GM15510 (cell line): ENCODE results near the gene STXBP3.

Source experiments
- POLR2A ChIP-seq: IDR thresholded peaks from 3 replicates; pipeline ENCODE4 v1.6.1; 2011; ENCODE audit warnings: borderline replicate concordance; ENCODE audit not compliant: insufficient read length; ENCODE audit errors: extremely low read depth

Gene STXBP3

DNA sequence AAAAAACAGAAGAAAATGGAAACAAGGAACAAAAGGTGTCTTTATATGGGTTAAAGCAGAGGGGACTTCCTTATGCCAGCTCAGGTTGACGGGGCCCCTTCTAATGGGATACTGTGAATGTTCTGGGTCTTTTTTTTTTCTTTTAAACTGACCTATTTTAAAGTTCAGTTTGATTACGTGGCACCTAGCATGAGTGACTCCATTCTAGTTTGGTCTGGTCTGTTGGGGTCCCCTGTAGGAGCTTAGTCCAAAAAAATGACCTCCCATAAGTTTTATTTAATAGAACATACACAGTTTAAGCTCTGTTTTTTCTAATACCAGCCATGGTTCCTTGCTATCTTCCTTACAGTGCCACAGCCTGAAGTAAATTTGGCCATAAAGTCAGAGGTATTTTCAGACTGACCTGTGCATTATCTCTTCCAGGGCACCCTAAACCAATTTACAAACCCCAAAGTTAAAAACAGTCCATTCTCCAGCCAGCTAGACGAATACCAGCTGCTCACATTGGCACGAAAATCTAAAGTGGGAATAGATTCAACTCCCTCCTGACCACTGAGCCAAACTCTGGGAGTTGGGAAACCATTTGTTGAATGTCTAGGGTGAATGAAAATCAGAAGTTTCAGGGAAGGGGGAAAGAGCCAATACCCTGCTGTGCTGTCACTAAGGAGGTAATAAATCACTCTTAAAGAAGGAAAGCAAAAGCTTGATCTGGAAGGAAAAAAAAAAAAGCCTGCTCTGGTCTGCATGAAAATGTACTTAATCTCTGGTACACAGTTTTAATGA lies 68.1 kb downstream of the STXBP3 start:
- no peak for TF ChIP-seq POLR2A

DNA sequence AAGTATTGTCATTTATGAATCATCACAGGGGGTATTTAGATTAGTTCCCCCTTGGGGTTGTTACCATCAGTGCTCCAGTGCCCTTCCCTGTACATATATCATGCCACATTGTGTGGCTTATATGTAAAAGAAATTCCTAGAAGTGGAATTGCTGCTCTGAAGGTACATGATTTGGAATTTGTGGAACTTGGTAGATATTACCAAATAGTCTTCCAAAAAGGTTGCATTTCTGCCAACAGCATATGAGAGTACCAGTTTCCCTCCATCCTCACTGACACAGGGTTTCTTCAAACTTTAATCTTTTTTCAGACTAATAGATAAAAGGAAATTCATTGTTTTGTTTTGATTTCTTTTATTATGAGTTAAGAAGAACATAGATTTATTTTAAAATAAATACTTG lies 69.1 kb downstream of the STXBP3 start:
- no peak for TF ChIP-seq POLR2A

DNA sequence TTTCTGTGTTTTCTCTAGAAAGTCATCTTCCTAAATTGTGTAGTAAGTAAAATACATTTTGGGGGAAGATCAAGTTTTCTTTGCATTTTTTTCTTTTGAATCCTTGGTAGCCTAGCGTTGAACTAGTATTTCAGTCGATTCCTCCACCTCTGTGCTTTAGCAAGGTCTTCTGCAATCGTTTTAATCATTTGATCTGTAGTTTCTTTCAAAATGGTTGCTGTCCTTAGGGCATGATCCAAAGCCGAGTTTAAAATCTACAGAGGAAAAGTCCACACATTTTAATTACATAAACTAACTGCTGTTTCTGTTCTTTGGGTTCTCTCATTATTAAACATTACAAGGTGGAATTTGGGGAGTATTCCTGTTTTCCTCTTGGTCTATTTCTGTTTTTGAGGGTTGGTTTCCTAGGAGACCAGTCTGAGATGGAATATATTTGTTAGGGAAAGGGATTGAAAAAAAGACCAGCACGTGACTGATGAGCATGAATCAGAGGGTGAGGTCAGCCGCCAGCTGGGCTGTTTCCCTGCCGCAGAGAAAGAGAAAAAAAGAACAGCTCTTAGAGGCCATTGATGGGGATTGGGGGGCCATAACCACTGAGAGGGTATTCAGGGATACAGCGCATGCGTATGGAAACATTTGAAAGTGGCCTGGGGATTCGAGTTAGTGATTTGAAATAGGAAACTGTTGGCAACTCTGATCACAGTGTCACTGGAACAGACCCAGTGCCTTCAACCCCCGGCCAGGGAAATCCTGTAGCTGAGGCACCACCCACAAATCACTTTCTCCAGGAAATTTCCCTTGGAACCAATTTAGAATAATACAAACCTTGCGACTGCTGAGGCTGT lies 69.8 kb downstream of the STXBP3 start:
- no peak for TF ChIP-seq POLR2A

DNA sequence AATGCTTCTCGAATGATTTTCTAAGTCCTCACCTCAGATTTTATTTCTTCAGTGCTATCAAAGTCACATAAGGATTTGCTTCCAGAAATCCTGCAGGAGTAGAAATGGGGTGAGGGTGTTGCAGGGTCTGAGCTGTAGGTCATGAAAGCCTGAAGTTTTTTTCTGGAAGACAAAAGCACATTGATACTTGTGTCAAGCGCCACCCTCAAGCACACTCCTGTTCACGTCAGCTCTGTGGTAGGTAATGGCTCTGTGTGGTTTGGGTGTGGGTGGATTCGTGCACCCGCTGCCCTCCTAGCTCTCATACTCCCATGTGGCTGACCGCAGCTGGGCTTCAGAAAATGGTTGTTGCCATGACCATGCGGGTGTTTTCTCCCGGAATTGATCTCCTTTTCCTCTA lies 70.5 kb downstream of the STXBP3 start:
- TF ChIP-seq POLR2A: no peak

DNA sequence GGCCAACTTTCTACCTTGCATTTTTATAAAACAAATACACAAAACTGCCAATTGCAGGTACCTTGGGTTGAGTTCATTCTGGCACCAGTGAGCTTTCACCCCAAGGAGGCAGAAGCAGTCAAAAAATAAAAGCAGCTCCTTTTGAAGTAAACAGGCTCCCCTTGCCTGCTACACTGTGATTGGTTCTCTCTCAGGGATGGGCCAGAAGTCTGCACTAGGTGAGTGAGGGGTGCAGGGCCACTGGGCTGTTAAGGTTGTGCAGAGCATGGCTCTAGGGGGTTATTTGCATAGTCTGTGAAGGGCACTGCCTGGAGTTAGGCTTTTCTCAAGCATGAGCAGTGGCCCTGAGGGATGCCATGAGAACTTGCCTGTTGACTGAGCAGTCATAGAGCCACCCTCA lies 71.3 kb downstream of the STXBP3 start:
- no peak for TF ChIP-seq POLR2A

DNA sequence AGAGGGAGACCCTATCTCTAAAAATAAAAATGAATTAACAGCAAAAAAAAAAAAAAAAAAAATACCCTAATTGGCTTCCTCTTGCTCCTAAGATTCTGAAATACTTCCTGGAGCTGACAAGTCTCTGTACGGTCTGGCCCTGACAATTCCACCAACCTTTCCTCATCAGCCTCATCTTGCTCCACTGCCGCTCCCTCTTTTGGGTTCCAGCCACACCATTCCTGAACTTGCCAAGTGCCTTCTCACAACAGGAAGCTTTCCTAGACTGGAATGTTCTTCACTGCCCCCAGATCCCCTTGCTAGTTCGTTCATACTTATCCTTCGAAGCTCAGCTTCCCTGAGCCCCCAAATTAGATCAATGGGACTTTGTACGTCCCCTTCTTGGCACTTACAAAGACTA lies 73.4 kb downstream of the STXBP3 start:
- TF ChIP-seq POLR2A: no peak

DNA sequence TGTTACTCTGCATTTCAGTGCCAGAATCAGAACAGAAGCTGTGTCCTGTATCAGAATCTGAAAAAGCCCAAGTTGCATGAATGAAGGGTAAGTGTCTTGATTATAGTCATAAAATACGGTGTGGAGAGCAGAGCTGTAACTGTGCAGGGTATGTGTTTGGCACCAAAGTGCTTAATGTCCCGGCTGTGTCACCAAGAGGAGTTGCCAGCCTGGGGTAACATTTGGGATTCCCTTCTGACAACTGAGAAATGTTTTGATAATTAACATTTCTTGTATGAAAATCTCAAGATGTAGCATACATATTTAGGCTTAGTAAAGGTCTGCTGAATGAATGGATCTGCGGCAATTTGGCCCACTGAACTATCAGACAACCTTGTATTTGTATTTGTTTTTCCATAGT lies 77.2 kb downstream of the STXBP3 start:
- TF ChIP-seq POLR2A: no peak

DNA sequence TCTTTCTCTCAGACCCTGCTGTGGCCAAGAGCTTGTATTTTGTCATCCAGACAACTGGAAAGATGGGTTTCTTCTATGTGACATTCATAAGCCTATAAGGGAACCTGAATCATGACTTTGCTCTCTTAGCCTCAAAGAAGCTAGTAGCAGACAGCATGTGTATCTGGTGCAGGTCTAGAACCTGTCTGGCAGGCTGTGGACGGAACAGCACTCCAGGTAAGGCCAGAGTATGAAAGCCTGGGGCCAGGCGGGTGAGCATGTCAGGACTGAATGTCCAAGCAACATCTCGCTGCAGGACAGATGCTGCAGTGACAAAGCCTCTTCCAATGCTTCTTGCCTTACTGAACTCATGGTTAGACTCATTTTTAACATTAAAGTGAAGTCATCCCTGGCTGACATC lies 77.6 kb downstream of the STXBP3 start:
- no peak for TF ChIP-seq POLR2A

DNA sequence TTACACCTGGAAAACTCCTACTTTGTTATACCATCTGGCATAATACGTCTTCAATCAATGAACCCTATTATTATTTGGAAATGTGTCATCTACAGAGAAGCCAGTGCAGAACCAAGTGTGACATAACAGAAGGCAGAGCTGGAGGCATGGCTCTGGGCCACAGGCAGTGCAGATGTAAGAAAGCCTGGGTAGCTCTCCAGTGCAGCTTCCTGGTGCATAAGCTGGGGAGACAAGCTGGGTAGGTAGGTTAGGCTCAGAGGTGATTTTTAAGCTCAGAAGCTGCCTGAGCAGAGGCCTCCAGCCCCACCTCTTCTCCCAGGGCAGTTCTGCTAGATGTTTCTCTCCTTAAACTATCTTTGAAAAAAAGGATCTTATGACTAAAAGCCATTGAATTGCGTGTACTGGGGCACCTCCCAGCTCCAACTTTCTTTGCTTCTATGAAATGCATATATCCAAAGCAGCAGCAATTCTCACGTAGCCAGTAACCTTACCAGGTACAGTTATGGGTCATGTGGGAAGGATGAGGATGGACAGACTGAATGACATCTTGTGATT lies 79.7 kb downstream of the STXBP3 start:
- no peak for TF ChIP-seq POLR2A

DNA sequence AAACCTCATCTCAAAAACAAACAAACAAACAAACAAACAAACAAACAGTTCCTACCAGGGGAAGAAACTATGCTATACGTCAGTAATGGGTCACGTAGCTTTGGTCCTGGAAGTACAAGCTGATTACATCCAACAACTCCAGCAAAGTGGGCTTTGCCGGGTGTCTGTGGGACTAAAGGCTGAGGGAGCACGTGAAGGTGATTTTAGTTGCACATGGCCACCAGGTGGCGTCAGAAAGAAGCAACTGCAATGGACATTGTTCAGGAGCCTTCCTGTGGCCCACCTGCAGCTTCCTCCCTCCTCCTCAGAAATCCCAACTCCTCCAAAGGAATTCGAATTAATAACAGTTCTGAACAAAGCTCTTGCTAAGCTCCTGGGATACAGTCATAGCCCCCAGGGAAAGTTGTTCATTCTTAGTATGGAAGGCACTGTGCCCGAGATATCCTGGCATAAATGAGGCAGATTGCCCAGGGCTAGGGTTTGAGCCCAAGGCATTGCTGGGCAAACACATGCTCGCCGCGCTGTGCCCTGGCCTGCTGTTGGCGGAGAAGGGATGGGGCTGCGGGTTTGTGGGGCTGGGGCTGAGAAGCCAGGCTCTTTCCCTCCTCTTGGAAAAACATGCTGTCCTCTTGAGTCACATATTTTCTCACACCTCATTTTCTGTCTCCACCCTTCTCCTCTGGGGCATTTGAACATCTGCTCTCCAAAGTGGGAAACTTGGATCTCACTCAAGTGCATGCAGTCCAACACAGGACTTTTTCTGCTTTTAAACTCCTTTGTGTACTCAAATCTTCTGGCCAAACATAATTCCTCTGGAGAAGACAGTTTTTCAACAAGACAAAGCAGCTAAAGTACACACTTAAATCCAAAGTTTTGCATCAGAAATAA lies 81.8 kb downstream of the STXBP3 start:
- no peak for TF ChIP-seq POLR2A

DNA sequence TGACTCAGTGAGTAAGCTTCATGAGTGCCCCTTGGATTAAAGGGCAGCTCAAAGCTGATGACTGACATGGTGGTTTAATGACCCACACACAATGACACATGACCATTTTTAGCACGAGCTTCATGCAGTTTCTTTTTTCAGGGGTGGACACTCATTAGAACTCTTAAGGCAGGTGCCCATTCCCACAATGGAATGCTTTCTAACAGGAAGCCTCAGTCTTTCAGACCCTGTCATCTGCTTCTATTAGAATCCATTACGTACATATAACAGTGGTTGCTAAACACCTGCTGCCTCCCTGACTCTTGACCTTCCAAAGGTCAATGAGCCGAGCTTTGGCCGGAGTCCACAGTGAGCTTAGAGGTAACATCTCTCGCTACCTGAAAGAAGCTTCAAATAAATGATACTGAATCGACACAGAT lies 83.0 kb downstream of the STXBP3 start:
- no peak for TF ChIP-seq POLR2A

DNA sequence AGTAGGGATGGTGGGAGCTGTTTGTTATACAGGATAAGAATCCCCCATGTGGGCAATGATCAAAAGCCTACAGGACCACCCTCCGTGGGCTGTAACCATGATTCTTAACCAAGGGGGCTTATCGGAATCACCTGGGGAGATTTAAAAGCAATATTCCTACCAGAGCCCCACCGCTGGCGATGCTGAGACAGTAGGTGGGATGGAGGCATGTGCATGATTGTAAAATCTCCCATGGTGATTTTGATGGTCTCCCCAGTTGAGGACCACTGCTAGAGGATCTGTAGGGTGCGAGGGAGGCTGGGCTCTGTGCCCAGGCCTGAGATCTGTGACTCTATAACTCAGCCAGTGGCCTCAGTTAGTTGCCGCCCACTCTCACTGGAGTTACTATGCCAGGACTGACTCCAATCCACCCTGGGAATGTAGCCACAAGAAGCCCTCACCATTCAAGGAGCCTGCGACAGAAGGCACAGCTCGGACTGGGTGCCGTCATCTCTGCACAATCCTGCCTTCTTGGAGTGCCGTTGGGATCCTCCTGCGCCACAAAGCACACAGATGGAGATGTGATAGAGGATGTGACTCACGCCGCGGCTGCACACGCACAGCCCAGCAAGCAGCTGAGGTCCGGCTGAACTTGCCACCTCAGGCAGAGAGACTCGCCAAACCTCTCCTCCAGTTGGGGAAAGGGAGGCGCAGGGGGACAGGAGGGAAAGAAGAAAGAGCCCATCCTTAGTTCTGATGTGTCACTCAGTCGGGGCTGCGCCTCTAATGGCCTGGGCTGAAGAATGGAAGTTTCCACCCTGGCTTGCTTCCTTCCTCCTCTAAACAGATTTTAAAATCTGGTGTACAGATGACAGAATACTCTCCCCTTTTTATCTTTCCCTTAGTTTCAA lies 83.9 kb downstream of the STXBP3 start:
- TF ChIP-seq POLR2A: no peak

DNA sequence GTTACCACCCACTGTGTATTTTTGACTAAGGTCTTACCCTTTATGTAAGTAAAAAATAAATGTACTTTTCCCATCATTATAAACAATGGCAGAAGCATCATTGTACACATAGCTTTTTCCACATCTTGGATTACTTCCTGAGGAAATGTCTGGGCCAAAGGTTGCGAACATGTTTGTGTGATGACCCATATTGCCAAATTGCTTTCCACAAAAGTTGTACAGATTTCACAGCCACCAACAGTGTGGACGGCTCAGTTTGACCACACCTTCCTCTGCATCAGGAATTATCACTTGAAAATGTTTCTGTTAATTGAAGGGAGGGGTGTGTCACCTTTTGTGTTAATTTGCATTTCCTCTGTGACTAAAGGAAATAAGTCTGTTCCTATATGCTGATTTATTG lies 84.8 kb downstream of the STXBP3 start:
- no peak for TF ChIP-seq POLR2A

DNA sequence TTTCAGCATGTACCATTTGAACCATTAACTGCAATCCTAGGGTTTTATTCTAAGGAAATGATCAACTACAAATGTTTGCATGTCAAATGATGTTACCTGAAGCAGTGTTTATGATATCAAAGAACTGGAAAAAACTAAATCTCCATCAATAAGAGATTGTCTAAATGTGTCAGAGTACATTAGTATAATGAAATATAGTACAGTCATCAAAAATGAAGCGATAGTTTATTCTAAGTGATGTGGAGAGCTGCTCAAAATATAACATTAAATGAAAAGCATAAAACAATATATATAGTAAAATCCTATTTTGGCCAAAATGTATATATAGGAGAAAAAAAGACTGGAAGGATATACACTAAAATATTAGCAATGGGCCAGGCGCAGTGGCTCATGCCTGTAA lies 86.5 kb downstream of the STXBP3 start:
- TF ChIP-seq POLR2A: no peak

DNA sequence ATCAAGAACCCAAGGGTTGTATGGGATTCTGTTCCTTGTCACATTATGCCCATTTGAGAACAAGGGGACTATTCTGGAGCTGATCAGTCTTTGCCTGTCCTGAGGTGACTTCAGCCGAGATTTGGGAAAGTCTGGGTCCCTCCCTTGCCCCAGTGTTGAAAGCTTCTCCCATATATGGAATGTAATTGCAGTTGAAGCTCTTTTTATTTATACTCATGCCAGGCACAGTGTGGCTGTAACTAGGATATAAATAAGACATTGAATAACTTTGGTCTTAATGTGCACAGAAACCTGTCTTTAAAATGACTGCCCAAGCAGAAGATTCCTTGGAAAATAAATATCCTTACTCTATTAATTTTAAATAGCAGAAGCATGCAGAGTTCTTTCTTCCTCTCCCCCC lies 95.2 kb downstream of the STXBP3 start:
- no peak for TF ChIP-seq POLR2A
